ENCODE data around the gene SUMF1.

Gene SUMF1

DNA sequence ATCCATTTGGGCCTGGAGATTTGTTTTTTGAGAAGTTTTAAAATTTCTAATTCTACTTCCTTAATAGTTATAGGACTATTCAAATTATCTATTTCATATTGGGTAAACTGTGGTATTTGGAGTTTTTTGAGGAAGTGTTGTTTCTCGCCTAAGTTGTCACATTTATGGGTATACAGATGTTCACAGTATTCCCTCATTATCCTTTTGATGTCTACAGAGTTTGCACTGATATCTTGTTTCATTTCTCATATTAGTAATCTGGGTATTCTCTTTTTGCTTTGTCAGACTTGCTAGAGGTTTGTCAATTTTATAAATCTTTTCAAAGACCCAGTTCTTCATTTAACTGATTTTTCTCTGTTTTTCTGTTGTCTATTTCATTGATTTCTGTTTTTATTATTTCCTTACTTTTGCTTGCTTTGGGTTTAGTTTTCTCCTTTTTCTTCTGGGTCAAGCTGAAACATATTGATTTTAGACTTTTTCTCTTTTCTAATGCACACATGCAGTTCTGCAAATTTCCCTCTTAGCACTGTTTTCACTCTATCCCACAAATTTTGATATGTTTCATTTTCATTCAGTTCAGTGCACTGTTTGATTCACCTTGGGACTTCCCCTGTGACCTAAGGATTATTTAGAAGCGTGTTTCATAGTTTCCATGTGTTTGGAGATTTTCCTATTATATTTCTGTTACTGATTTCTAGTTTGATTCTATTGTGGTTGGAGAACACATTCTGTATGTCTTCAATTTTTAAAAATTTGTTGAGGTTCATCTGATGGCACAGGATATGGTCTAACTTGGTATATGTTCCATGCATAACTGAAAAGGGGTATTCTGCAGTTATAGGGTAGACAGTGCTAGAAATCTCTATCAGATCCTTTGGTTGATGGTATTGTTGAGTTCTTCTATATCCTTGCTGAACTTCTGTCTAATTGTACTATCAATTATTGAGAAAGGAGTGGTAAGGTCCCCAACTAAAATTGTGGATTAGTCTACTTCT, 79.6 kb downstream of the SUMF1 start:
- DNase-seq (ENCODE audit: low read depth in 2 of 2), result no peak

DNA sequence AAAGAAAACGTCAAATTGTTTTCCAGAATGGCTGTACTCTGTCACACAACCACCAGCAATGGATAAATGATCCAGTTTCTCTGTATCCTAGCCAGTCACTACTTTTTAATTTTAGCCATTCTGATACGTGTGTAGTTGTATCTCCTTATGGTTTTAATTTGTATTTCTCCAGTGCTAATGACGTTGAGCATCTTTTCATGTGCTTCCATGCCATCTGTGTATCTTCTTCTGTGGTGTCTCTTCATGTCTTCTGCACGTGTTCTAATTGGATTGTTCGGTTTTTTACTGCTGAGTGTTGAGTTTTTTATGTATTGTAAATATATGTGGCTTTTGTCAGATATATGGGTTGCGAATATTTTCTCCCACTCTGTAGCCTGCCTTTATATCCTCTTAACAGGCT, 81.9 kb downstream of the SUMF1 start:
- no peak for DNase-seq (ENCODE audit: low read depth in 2 of 2)

DNA sequence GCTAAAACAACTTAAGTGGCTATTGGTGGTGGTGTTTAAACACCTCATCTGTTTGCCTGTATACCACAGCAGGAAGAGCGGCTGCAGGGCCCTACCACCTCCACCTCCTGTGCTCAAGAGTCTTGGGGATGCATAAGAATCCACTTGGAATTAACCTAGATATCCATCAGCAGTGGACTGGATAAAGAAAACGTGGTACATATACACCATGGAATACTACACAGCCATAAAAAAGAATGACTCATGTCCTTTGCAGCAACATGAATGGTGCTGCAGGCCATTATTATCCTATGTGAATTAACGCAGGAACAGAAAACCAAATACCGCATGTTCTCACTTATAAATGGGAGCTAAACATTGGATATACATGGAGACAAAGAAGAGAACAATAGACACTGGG, 87.1 kb downstream of the SUMF1 start:
- DNase-seq (ENCODE audit: low read depth in 2 of 2), result no peak

DNA sequence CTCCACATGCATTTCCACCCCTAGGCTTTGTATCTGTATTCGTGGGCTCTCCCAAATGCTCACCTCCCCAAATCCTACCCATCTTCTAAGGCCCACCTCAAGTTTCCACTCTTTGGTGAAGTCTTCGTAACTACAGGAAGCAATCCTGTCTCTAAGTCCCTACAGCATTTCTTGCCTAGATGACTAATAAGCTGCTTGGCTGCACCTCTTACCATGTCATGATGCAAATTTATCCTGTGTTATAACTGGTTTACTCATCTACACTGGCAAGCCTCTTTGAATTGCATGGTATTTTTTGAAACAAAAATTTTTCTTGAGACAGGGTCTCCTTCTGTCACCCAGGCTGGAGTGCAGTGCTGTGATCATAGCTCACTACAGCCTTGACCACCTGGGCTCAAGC, 90.6 kb downstream of the SUMF1 start:
- DNase-seq (ENCODE audit: low read depth in 2 of 2), result no peak

DNA sequence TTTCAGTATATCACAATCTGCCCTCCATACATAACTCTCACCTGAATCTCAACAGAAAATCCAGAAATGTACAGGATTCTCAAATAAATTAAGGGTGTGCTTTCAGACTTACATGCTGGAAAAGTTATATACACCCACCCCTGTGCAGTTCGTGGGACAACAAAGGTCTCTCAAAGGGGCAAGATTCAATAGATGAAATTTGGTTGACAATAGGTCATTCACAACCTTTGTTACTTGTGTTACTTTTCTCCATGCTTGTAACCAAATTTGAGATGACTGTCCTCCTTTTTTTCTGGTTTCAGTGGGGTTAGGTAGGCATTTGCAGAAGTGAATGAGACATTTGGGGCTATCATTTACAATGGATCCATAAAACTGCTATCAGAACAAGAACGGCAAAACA, 91.2 kb downstream of the SUMF1 start:
- DNase-seq (ENCODE audit: low read depth in 2 of 2), result no peak

DNA sequence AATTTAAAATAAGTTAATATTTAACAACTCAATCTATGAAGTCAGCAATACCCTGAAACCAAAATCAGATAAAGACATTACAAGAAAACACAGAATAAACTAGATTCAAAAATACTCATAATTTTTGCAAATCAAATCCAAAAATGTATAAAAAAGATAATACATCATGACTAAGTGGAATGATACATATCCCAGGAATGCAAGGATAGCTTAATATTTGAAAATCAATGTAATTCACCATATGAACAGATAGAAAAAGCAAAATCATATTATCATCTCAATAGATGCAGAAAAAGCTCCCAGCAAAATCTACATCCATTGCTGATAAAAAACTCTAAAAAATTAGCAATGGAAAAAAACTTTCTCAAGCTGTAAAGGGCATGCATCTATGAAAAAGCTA, 93.4 kb downstream of the SUMF1 start:
- DNase-seq (ENCODE audit: low read depth in 2 of 2), result no peak

DNA sequence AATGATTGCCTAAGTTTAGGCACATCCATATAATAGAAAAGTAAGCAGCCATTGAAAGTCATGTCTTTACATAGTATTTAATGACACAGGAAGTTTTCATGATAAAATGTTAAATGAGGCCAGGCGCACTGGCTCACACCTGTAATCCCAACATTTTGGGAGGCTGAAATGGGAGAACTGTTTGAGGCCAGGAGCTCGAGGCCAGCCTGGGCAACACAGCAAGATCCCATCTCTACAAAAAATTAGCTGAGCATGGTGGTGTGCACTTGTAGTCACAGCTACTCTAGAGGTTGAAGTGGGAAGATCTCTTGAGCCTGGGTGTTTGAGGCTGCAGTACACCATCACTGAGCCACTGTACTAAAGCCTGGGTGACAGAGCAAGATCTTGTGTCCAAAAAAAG, 104.5 kb downstream of the SUMF1 start:
- no peak for DNase-seq (ENCODE audit: low read depth in 2 of 2)

DNA sequence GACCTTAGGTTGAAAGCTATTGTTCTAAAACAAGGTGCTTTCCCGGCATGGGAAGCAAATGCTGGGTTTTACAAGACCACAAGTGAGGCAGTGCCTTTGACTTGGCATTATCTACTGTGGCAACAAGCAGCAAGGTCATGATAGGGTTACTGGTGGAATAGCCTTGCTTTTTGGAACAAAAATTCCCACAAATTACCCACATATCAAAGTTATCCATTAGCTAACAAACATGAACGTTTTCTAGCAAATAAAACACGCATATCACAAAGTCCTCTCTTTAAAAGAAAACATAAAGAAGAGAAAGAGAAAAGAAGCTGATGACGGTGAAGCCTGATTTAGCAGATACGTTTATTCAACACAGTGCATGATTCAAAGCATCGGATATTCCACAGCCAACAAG, 106.3 kb downstream of the SUMF1 start:
- no peak for DNase-seq (ENCODE audit: low read depth in 2 of 2)

DNA sequence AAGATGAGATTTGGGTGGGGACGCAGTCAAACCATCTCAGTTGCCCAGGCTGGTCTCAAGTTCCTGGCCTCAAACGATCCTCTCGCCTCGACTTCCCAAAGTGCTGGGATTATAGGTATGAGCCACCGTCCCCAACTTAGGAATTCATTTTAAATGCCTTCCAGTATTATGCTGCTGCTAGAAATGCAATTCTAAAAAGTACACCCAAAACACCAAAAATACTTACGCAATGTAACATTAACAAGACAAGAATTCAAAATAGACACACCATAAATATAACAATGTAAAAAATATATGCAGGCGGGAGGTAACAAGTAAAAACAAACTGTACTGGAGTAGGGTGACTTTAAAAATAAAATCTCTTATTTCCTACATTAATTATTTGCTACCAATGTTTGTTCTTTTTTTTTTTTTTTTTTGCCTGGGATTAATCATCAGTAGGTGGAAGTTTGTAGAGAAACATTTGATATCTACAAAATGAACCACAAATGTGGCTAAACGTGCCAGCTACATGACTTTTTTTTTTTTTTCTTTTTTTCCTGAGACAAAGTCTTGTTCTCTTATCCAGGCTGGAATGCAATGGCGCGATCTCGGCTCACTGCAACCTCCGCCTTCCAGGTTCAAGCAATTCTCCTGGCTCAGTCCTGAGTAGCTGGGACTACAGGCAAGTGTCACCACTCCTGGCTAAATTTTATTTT, 107.1 kb downstream of the SUMF1 start:
- DNase-seq (ENCODE audit: low read depth in 2 of 2), result no peak

DNA sequence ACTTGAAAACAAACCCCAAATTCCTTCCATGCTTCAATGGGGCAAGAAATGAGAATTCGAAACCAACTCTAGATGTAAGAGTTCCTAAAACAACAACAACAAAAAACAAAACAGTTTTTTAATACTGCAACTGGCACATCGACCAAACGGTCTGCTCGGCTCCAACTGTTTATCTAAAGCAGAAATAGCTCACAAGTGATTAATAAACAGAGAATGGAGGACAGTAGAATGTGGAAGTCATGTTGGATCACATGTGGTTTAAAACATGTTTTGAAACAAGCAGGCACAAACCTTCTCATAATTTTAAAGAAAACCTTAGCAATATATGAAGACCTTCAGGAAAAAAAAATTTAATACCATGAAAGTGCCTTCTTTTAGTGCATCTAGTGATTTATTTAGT, 108.8 kb downstream of the SUMF1 start:
- DNase-seq (ENCODE audit: low read depth in 2 of 2), result no peak

DNA sequence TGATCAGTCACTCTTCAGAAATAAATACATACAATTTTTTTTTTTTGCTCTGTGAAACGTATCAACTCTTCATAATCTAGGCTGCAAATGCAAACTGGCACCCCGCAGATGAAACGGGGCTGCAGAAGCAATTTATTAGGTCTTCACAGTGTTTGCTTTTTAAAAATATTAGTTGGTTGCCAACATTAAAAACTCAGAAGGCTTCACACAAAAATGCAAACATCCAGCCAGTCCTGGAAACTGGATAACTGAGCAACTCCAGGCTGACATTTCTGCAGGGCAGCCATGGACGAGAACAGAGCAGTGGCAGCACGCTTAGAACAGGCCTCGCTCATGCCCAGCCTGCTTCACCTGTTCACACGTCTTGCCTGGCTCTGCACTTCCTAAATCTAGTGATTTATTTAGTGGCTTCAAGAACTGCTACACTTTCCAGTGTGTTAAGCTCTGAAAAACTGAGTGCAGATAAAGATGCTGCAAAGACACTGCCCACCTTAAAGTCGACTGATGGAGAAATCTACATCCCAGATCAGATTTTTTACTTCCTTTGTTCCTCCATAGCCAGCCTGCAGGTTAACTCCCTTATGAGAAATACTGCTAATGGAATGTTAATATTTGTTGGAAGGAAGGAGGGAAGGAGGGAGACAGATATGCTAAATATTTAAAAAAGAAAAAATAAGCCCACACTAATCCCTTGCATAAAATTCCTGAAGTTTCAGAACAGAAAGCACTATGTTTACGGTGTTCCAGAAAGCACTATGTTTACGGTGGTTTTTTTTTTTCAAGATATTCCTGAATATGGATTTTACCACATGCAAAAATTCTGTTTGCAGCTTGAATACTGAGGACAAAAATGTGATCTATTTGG, 110.3 kb downstream of the SUMF1 start:
- no peak for DNase-seq (ENCODE audit: low read depth in 2 of 2)

DNA sequence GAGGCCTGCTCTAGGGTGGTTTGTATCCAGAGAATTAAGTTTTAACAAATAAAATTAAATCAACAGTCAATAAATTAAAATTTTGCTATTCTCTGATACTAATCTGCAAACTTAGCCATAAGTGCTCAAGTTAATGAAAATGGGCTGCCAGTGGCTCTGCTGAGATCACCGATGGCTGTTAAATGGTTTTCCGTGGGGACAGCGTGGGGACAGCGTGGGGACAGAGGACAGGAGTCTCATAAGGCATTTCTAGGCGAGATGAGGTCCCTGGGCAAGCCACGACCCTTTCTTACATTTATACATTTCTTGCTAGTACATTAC, 110.9 kb downstream of the SUMF1 start:
- DNase-seq (ENCODE audit: low read depth in 2 of 2), result no peak

DNA sequence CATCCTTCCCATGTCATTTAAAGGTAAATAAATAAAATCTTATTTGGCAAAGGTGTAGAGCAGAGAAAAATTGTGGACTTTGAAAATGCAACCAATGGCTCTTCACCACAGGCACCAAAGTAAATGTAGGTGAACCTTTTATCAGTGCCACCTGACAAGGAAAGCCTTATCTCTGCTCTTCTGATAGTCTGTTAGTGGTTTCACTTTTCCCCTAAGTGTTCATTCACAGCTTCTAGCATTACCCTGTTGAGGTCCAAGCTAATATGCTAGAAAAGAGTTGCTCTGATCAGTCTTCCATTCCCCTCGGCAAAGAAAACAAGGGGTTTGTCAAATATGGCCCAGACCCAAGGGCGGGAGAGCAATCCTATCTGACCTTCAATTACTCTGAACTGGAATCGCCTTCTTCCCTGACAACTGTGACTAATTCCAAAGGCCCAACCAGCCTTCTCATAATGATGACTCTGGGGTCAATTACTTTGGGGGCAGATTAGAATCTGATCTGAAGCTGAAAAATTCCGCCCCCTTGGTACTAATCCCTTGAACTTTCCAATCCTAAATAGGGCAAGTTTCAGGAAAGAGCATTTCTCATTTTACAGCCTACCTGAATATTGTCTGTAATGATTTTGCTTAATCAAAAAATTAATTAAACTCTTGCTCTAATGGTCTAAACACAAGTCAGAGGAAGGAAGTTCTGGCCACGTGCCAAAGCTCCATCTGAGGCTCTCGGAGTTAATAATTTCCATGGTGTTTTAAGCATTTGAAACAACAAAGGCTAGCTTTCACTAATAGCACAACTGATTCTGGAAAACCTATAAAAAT, 111.5 kb downstream of the SUMF1 start:
- DNase-seq (ENCODE audit: low read depth in 2 of 2), result no peak

DNA sequence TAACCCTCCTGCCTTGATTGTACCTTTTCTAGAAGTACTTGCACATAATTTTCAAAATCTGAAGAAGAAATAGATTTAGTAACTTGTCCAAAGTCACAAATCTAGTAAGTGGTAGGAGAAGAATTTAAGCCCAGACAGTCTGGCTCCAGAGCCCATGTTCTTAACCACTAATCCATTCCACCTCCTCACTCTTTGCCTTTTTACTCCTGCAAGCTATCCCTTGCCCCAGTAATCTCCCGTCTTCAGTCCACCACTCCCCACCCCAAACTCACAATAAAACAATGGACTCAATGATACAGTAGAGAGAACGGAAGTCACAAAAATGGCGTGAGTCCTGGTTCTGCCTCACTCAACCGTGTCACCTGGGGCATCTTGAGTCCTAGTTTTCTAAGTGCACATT, 115.2 kb downstream of the SUMF1 start:
- DNase-seq (ENCODE audit: low read depth in 2 of 2), result no peak

DNA sequence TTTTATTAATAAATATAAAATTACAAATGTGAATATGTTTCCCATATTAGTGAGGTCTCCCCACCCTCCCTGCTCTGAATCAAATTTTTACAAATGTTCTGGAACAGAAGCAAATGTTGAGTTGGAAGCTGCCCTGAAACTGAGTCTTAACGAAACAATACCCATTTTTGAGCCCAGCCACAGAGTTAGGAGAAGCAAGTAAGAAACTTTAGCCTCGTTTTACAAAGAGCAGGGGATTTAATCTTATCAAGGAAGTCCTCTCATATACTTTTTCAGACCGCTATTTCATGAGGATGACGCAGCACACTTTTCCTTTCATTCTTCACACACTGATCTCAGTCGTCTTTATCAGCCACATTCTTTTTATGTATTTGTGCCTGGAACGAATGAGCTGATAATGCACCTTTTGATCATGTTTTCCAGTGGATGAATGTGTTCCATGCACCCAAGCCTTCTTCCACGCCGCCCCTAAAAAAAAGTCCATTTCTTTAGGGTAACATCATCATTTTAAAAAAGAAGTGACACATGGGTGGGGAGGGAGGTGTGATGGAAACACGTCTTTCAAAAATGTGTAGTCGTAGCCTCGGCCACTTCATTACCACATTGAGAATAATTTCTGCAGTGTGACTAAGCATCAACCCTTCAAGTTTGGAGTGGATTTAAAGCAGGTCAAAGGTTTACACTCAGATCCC, 115.8 kb downstream of the SUMF1 start:
- peak in 1 of 2 donors; percentile 17 for DNase-seq (ENCODE audit: low read depth in 2 of 2)

DNA sequence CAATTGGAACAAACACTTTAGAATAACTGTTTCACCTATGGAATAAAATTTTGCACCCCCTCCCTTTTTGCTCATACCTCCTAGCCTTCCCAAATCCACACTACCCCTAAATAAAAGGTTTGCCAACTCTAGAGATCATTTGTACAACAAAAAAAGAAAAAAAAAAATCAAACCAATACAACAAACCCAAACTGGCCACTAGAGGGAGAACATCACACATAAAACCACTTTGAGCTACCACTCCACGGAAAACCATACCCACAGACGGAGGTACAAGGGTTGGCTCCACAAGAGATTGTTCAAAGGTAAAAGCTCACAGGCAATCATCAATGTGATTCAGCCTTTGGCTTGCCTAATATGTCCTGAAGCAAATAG, 116.3 kb downstream of the SUMF1 start:
- DNase-seq (ENCODE audit: low read depth in 2 of 2), result no peak

DNA sequence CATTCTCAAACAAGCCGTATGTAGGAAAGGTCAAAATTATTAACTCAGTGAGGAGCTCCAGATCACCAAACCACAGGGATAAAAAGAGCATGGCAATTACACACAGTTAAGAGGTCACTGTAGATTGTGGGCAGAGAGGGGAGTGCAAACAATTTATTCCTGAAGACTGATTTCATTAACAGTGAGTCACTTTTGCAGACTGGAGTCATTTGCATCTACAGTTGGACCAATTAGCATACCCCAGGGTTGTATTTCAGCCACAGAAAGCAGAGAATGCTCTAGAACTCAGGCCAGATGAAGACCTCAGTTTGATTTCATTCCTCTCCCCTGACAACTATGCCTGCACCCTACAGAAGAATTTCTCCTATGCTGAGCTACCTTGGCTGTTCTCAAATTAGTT, 123.8 kb downstream of the SUMF1 start:
- no peak for DNase-seq (ENCODE audit: low read depth in 2 of 2)

DNA sequence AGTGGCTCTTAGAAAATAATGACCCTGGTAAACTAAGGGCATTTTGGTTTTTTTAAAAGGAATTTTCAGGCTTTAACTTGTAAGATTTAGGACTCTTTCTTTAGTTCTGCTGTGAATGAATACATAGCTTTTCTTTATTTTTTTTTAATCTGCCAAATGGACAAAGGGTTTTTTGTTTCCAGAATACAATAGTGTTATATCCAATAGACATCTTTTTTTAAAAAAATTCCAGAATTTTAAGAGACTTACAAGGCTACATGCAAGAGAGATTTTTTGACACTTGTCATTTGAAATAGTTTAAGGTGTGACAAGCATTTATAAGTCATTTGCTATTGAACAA, 125.8 kb downstream of the SUMF1 start:
- no peak for DNase-seq (ENCODE audit: low read depth in 2 of 2)

DNA sequence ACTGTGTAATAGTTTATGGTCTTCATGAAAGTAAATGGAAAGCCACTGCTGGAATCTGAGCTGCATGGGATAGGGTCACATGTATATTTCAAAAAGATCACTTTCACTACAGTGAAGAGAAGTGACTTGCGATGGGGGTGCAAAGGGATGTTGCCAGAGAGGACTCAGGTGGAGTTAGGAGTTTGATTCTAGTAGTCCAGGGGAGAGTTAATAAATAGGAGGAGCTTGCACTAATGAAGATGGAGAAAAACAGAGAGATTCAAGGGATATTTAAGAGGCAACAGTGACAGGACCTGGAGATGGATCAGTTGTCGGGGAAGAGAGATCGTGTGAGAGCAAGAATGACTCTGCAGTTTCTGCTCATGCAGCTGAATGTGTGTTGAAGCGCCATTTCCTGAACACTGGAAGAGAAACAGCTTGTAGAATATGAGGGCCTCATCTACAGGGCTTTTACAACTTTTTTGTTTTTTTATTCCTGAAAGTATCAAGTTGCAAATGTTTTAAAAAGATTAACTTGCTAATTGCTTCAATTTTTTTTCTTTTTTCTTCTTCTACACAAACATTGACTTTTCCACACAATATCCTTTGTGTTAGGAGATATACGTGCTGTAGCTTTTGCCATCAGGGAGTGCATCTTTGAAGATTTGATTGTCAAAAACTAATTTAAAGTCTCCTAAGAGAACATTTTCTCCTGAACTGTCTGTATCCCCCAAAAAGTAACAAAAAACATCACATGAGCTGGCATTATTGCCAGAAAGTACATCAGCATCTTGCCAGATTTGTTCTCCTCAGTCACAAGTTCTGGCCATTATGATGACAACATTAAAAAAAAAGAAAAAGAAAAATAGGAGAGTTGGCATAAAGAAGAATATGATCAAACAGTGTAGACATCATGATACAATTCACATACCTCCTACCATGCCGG, 126.4 kb downstream of the SUMF1 start:
- no peak for DNase-seq (ENCODE audit: low read depth in 2 of 2)

DNA sequence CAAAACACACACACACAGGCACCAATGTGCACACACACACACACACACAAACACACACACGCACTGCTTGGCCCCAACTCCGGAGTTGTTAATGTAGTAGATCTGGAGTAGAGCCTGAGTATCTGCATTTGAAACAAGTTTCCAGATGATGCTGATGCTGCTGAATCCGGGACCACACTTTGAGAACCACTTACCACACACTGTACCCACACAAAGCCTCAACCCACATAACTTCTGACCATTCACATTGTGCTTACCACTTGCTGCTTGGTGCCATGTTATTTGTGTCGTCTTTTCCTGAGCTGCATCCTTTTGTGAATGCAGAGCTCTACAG, 127.0 kb downstream of the SUMF1 start:
- no peak for DNase-seq (ENCODE audit: low read depth in 2 of 2)

Data from stimulated activated CD8-positive, alpha-beta memory T cell treated with anti-CD3 and anti-CD28 coated beads, Interleukin-2, amount 100 ng/mL, for 48 hours (primary cell).